Choroid plexus epithelial cell (primary cell): Measurements from ENCODE around the gene DTD1.

Experiments used
- DNase-seq: peaks from one replicate; pipeline ENCODE4 v3.0.0-alpha.2; 2010; ENCODE audit warnings: low read depth
- H3K4me3 ChIP-seq: 2 replicates; pipeline ENCODE4 v1.5.1; 2011; ENCODE audit warnings: low read depth, mild to moderate bottlenecking, control low read depth, low read length, moderate library complexity
- CTCF ChIP-seq: conservative IDR thresholded peaks from 2 replicates; pipeline ENCODE4 v1.5.1; 2011; ENCODE audit warnings: low read depth, mild to moderate bottlenecking, control low read depth, inconsistent platforms, low read length, moderate library complexity

The DTD1 gene

DNA sequence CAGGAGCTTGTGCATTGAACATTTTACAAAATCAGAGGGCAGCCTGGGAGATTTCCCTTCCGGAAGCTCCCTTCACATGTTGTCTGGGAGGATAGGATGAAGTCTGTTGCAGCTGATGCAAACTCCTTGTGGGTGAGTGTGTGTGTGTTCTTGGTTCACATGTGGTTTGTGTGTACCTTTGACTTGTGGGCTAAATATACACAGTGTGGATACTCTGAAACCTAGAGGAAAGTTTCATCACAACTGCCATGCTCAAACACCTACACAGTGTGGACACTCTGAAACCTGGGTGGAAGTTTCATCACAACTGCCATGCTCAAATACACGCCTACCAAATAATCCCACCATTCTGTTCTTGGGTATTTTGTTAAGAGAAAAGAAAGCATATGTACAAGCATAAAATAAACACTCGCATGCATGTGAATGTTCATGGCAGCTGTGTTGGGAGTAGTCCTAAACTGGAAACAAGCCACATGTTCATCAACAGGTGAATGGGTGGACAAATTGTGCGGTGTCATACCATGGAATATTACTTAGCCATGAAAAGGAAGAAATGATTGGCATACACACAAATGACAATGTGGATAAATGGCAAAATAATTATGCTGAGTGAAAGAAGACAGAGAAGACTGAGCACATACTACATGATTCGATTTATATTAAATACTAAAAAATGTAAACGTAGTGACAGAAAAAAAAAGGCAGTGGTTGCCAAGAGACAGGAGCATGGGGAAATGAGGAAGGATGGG, 227.5 kb downstream of the DTD1 start:
- H3K4me3 ChIP-seq: no peak overlapping the region
- no peak for TF ChIP-seq CTCF
- no peak for DNase-seq
